ENCODE measurements around the gene GPR21.

- TF ChIP-seq CTCF (conservative IDR thresholded peaks at IDR 0.05 in 1 of 2, IDR thresholded peaks at IDR 0.05 in 1 of 2; ENCODE audit: low read depth in 1 of 2, low read length in 2 of 2), result no peak
- no peak for TF ChIP-seq EZH2 (IDR thresholded peaks at IDR 0.05; ENCODE audit: low read length, missing control alignments)
Observed at GRCh38 chr9:122988141-122988540, 45.3 kb upstream of the GPR21 start.

All from fibroblast of lung (primary cell).